ENCODE measurements around the gene DDX27.
A peak's percentile ranks its signal among the peaks of the same experiment; 100 is the strongest.
"Not testable (repeated sequence)": the region's sequence is repeated elsewhere in the genome, so short reads cannot be mapped to it uniquely, and the experiment has no call there.

Gene DDX27

GRCh38 chr20:49203011-49203410 lies 16.2 kb upstream of the DDX27 start:
- no peak for DNase-seq (ENCODE audit: low read depth in 2 of 2)

DNA sequence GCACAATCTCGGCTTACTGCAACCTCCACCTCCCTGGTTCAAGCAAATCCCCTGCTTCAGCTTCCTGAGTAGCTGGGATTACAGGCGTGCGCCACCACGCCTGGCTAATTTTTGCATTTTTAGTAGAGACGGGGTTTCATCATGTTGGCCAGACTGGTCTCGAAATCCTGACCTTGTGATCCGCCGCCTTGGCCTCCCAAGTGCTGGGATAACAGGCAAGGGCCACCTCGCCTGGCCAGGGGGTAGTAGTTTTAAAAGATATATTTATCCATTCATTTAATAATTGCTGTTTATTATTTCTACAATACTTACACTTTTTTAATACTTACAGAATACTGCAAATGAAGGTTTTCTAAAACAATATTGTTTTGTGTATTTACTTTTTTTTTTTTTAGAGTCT lies 15.5 kb upstream of the DDX27 start:
- no peak for DNase-seq (ENCODE audit: low read depth in 2 of 2)

DNA sequence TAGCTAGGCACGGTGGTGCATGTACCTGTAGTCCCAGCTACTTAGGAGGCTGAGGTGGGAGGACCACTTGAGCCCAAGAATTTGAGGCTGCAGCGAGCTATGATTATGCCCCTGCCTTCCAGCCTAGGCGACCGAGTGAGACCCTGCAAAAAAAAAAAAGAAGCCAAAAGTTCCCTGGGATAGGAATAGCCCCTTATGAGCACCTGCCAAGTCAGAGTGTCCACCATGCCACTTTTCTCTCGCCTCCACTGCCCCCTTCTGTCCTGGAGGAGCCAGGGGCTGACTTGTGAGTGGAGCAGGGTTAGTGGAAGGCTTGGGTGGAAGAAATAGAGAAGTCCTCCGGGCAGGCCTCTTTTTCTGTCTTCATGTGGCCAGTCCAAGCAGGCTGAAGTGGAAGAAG lies 12.1 kb upstream of the DDX27 start:
- DNase-seq (ENCODE audit: low read depth in 2 of 2), result no peak

- DNase-seq (ENCODE audit: low read depth in 2 of 2), result no peak
Observed at GRCh38 chr20:49210101-49210756, 9.0 kb upstream of the DDX27 start.

GRCh38 chr20:49210757-49211110 lies 8.5 kb upstream of the DDX27 start:
- DNase-seq (ENCODE audit: low read depth in 2 of 2), result no peak

DNA sequence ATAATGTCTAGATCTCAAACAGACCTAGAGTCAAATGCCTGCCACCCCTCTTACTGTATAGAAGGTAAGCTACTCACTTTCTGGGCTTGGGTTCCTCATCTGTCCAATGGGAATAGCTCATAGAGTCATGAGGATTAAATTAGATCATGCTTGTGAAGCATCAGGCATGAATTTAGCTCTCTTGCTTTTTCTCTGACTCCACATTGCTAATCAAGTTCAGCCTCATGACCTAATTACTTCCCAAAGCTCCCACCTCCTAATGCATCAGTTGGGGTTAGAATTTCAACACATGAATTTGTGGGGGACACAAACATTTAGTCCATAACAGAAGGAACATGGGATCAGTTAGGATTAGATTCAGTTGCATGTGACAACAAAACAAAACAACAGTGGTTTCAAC lies 4.6 kb upstream of the DDX27 start:
- no peak for DNase-seq (ENCODE audit: low read depth in 2 of 2)

DNA sequence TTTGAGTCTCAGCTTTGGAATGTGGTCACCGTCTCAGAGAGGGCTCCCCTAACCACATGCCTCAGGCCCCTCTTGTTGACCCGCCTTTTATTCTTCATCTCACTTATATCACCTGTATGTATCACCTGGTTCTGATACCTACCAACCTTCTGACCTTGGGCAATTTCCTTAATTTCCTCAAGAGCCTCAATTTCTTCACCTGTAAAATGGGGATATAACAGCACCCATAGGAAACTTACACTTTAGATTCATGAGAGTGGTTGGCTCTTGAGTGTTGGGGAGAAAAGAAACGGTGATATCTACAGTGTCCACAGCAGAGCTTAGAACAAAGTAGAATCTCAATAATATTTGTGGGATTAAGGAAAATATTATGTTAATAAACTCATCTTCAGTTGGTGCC lies 4.0 kb upstream of the DDX27 start:
- DNase-seq (ENCODE audit: low read depth in 2 of 2), result no peak

DNA sequence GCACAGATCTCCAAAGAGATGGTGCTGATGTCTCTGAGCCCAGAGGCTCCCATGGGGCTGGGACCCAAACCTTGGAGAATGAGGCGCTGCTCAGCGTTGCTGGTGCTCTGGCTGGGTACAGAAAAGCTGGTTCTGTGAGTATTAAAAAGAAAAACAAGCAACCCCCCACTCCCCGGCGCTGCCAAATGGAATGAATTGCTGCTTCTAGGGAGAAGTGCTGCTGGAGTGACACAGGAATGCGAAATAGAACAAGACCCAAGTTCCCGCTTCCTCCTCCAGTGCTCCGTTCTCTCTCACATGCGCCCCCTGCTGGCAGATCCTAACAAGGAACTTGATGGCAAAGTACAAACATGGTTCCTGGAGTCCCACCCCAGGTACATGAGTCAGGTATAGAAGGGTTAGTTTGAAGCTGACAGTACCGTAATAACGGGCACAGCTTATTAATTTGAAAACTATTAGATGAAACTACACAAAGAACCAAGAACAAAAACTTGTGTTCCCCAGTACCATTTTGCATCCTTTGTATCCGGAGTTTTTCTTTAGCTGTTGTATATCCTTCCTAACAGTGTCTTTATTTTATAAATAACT lies 2.1 kb upstream of the DDX27 start:
- DNase-seq (ENCODE audit: low read depth in 2 of 2), result peak; percentile 97 to 98

DNA sequence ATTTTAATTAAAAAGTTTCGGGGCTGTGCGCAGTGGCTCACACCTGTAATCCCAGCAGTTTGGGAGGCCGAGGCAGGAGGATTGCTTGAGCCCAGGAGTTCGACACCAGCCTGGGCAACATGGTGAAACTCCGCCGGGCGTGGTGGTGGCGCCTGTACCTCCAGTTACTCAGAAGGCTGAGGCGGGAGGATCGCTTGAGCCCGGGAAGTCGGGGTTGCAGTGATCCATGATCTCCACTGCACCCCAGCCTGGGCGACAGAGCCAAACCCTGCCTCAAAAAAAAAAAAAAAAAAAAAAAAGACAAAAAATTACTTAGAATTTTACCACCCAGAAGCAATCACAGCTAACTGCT lies 501 bp upstream of the DDX27 start:
- not testable (repeated sequence) for DNase-seq (ENCODE audit: low read depth in 2 of 2)

GRCh38 chr20:49219924-49220831 lies 962 bp downstream of the DDX27 start:
- DNase-seq (ENCODE audit: low read depth in 2 of 2), result no peak

GRCh38 chr20:49225896-49226295 lies 6.7 kb downstream of the DDX27 start:
- no peak for DNase-seq (ENCODE audit: low read depth in 2 of 2)

DNA sequence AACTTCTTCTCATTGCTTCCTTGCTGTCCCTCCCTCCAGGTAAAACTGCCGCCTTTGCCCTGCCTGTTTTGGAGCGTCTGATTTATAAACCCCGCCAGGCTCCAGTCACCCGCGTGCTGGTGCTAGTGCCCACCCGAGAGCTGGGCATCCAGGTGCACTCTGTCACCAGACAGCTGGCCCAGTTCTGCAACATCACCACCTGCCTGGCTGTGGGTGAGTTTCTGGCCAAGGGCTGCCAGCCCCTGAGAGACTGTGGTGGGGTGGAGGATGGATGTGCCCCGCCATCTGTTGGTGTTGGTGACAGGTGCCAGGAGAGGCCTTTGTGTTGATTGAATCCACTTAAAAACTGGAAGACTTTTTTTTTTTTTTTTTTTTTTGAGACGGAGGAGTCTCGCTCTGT lies 9.5 kb downstream of the DDX27 start:
- no peak for DNase-seq (ENCODE audit: low read depth in 2 of 2)

DNA sequence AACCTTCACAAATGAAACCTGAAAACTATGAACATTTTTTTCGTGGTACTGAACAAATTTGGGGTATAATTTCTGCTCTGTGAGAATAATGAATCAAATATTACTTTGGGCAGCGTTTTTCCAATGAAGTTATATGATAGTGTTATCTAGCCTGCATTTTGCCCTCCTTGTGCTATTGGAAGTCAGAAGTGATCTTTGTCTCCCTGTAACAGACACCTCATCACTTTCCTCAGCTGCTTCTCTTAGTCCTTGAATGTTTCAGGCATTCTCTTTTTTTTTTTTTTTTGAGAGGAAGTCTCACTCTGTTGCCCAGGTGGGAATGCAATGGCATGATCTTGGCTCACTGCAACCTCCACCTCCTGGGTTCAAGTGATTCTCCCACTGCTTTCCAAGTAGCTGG lies 10.2 kb downstream of the DDX27 start:
- DNase-seq (ENCODE audit: low read depth in 2 of 2), result no peak

DNA sequence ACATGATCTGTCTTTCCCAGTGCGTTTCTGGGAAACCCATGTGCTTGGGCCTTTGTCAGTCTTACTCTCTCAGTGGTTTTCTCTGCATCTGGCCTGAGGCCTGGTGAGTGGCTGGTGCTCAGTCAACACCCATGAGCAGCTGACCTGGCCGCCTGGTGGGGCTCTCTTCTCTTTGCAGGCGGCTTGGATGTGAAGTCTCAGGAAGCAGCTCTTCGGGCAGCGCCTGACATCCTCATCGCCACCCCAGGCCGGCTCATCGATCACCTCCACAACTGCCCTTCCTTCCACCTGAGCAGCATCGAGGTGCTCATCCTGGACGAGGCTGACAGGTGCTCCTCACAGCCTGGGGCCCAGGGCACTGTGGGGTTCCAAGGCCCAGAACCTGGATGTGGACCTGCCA lies 10.8 kb downstream of the DDX27 start:
- DNase-seq (ENCODE audit: low read depth in 2 of 2), result no peak

DNA sequence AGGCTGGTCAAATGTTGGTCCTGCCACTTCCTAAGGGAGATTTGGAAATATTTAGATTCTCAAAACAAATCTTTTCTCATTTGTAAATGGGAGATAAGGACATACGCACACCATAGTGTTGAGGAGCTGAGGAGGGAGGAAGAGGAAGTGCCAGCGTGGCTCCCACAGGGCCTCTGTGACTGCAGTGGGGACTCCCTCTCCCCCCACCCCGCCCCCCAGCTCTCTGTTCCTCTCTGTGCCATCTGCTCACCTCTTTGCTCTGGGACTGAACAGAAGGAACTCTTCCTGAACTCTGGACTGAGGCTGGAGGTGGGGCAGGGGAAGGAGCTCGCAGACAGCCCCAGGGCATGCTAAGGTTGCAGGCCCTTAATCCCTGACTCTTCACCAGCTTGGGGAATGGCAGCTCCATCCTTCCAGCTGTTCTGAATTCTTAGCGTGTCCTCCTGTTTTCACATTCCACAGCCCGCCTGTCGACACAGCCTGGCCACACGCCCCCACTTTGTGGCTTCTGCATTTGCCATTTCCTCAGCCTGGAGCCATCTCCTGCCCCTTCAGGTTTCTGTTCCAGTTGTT lies 11.4 kb downstream of the DDX27 start:
- DNase-seq (ENCODE audit: low read depth in 2 of 2), result no peak

GRCh38 chr20:49231471-49231870 lies 12.3 kb downstream of the DDX27 start:
- no peak for DNase-seq (ENCODE audit: low read depth in 2 of 2)

DNA sequence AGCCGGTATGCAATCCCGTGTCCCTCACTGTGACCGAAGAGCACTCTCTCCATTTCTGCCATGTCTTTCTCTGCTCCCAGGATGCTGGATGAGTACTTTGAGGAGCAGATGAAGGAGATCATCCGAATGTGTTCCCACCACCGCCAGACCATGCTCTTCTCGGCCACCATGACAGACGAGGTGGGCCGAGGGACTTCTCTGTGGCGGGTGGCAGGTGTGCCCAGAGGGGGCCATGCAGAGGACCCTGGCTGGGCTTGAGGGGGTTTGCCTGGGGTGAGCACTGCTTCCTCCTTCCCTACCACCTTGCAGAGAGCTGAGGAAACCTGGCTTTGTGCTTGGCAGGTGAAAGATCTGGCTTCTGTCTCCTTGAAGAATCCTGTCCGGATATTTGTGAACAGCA lies 14.0 kb downstream of the DDX27 start:
- DNase-seq (ENCODE audit: low read depth in 2 of 2), result no peak

GRCh38 chr20:49234831-49235230 lies 15.6 kb downstream of the DDX27 start:
- no peak for DNase-seq (ENCODE audit: low read depth in 2 of 2)

DNA sequence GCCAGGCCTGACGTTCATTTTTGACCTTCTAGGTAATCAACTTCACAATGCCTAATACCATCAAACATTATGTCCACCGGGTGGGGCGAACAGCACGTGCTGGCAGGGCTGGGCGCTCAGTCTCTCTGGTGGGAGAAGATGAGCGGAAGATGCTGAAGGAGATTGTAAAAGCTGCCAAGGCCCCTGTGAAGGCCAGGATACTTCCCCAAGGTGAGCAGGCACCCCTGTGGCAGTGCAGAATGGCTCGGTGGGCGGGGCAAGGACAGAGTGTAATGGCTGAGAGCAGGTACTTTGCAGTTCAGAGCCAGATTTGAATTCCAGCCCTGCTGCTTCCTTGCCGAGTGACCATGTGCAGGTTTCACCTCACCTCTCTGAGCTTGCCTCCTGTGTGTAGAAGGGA lies 17.1 kb downstream of the DDX27 start:
- DNase-seq (ENCODE audit: low read depth in 2 of 2), result no peak

DNA sequence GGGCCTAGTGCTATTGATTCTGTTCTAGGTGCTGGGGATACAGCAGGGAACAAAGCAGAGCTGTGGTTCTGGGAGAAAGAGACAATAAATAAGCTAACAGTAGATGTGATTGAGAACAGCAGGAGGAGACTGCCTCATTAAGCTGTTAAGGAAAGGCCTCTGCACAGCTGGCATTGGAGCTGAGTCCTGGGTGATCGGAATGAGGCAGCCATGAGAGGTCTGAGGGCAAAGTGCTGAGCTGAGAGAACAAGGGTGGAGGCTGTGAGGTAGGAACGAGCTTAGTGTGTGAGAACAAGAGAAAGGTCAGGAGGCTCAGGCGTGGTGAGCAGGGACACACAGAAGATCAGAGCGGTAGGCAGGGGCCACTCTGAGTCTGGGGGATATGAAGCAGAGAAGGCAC lies 18.3 kb downstream of the DDX27 start:
- no peak for DNase-seq (ENCODE audit: low read depth in 2 of 2)

GRCh38 chr20:49245921-49246740 lies 26.9 kb downstream of the DDX27 start:
- no peak for DNase-seq (ENCODE audit: low read depth in 2 of 2)

DNA sequence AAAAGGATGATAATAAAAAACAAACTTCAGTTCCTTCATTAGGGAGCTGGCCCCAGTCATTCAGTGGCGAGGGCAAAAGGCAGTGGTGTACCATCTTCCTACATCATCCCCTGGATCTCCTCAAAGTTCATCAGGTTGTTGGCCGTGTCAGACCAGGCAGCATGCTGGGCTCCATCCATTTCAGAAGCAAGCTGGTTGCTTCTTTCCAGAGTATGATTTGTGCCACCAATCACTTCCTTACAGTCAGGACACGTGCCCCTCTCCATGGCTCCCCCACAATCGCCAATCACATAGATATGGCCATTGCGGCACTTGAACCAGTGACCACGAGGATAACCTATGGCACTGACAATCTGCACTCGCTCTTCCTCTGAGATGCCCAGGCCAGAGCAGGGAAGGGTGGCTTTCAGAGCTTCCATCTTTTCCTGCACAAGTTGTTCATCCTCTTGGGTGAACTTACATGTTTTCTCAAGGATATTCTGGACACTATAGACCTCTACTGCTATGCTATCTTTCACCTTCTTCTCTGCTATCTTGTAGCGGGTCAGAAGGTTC lies 28.0 kb downstream of the DDX27 start:
- no peak for DNase-seq (ENCODE audit: low read depth in 2 of 2)

All from stimulated activated CD4-positive, alpha-beta T cell treated with anti-CD3 and anti-CD28 coated beads, Interleukin-1b, Interleukin-23, amount 100 ng/mL, for 4 hours (primary cell).